Measurements from ENCODE around the gene SLC9A9.

Gene SLC9A9

GRCh38 chr3:143329567-143330211, 518.6 kb downstream of the SLC9A9 start:
- DNase-seq (ENCODE audit: extremely low read depth, low read depth) = peak; percentile 20
- no peak overlapping the region for H3K4me3 ChIP-seq (replicated peaks; ENCODE audit: low read depth, low read length)
- TF ChIP-seq CTCF (IDR thresholded peaks at IDR 0.05; ENCODE audit: low read depth, low read length, missing control alignments) = no peak

GRCh38 chr3:143328451-143328850, 519.8 kb downstream of the SLC9A9 start:
- H3K4me3 ChIP-seq (replicated peaks; ENCODE audit: low read depth, low read length) = no peak overlapping the region
- TF ChIP-seq CTCF (IDR thresholded peaks at IDR 0.05; ENCODE audit: low read depth, low read length, missing control alignments) = peak; percentile 33
- DNase-seq (ENCODE audit: extremely low read depth, low read depth) = peak; percentile 42

- peak; percentile 17 for TF ChIP-seq CTCF (IDR thresholded peaks at IDR 0.05; ENCODE audit: low read depth, low read length, missing control alignments)
- peak; percentile 72 for DNase-seq (ENCODE audit: extremely low read depth, low read depth)
- no peak overlapping the region for H3K4me3 ChIP-seq (replicated peaks; ENCODE audit: low read depth, low read length)
Observed at GRCh38 chr3:143326983-143327778, 521.1 kb downstream of the SLC9A9 start.

GRCh38 chr3:143321058-143321769, 527.1 kb downstream of the SLC9A9 start:
- no peak overlapping the region for H3K4me3 ChIP-seq (replicated peaks; ENCODE audit: low read depth, low read length)
- TF ChIP-seq CTCF (IDR thresholded peaks at IDR 0.05; ENCODE audit: low read depth, low read length, missing control alignments) = no peak
- DNase-seq (ENCODE audit: extremely low read depth, low read depth) = no peak

- no peak overlapping the region for H3K4me3 ChIP-seq (replicated peaks; ENCODE audit: low read depth, low read length)
- TF ChIP-seq CTCF (IDR thresholded peaks at IDR 0.05; ENCODE audit: low read depth, low read length, missing control alignments) = no peak
- no peak for DNase-seq (ENCODE audit: extremely low read depth, low read depth)
Observed at GRCh38 chr3:143315766-143316165, 532.5 kb downstream of the SLC9A9 start.

- TF ChIP-seq CTCF (IDR thresholded peaks at IDR 0.05; ENCODE audit: low read depth, low read length, missing control alignments) = no peak
- no peak for DNase-seq (ENCODE audit: extremely low read depth, low read depth)
- no peak overlapping the region for H3K4me3 ChIP-seq (replicated peaks; ENCODE audit: low read depth, low read length)
Observed at GRCh38 chr3:143314251-143315093, 533.8 kb downstream of the SLC9A9 start.

All from HFF-Myc (cell line).